GM18498 (cell line): ENCODE results near the gene PNMA6E.

Source experiments
- ATAC-seq: cut with Tn5 transposase; IDR thresholded peaks from one replicate; pipeline ENCODE4 v1.9.1; 2021; ENCODE audit warnings: mild to moderate bottlenecking, moderate library complexity; ENCODE audit not compliant: unreplicated experiment

PNMA6E gene

DNA sequence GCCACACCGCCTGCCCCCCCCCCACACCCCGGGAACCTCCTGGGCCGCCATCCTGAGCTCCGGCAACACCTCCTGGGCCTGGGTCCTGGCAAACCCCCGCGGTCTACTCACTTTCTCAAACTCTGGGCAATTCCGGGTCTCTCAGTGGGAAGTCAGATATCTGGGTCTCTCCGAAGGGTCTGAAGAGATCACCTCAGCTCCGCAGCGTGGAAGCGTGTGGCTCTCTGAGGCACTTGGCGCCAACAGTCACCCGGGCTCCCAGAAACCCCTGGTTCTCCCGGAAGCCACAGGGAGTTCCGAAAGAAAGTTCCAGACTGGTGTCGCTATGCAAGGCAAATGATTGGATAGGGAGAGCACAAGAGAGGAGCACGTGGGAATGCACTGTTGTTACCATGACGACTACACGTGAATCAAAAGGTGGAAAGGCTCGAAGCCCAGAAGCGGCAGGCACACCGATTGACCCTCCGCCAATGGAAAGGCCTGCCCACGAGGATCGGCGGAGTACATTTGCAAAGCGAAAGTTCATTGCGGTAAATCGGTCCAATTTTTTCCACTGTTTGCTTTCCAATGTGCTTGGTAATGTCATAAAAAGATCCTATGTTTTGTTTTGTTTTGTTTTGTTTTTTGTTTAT lies at the start of gene PNMA6E:
PNMA6E (minus strand) TSS at position 218 of the 632 bp plus-strand sequence. CDS start 2,501 bp downstream, outside the sequence.
- ATAC-seq, result no peak

DNA sequence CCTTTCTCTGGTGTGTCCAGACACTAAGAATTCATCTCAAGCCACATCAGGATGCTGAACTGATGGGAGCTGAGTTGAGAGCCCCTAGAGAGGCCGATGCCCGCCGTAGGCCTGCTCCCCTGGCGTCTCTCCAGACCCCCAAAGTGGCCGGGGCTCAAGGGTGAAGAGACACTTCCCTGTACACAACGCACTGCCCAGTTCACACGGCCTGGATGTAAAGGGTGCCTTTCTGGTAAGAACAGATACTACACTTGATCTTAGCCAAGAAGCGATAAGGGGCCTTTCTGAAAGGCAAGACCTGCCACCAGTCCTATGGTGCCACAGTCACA lies 49.8 kb upstream of the PNMA6E start:
- no peak for ATAC-seq

DNA sequence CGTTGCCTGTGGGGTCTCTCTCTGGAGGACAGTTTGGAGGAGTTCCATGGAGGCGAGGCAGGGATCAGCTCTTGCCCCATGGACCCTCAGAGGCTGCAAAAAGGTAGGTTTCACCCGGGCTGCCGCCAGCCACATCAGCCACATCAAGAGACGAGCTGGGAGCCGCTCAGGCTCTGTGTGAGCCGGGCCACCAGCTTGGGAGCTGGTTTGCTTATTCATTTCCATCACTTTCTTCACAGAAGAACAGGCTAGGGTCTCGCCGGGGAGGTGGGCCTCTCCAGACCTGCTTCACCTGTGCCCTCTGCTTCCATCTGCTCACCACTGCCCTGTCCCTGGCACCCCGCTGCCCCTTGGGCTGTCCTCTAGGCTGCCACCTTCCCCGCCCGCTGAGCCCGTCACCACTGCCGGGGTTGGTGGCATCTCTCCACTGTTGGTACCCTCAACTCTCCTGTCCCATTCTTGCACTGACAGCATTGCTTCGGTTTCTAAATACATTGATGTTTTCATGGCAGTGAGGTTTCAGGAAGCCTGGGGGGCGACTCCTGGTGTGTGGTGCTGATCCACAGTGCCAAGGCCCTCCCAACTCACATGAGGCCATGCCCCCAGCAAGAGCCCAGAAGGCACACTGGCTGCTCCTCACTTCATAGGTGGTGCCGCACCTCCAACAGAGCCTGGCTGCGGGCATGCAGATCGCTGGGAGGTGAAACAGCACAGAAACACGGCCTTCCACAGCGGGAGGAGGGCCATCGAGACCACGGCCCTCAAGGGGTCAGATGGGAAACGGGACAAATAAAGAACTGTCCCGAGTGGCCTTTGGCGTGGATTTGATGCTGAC lies 49.2 kb upstream of the PNMA6E start:
- no peak for ATAC-seq

DNA sequence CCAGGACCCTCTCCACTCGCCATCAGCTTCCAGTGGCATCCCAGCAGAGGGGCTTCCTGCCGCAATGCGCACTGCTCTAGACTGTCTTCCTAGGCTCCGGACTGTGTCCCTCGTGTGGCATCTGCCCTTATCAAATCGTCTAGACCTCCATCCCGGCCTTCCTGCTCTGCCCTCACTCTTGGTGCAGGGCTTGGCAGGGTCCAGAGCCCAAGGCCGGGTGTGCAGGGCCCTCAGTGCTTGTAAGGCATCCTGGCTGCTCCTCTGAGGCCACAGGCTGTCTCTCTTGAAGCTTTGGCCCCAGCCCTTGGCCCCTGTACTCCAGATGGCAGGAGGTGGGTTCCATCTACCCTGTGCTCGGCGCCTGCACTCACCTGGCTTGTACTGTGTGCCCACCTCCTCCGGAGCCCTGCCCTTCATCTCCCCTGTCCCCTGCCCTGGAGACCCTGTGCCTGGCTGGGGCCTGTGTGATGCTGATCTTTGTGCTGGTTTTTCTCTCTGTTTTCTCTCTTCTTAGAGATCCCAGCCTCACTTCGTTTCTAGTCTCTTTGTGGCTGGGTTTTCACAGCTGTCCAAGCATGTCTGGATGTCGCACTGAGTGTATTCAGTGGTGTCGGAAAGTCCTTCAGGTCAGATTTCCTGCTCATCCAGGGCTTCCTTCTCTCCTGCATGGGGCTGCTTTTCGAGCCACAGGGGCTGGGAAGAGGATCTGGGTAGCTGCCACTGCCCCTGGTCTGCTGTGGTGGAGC lies 48.4 kb upstream of the PNMA6E start:
- ATAC-seq, result no peak

DNA sequence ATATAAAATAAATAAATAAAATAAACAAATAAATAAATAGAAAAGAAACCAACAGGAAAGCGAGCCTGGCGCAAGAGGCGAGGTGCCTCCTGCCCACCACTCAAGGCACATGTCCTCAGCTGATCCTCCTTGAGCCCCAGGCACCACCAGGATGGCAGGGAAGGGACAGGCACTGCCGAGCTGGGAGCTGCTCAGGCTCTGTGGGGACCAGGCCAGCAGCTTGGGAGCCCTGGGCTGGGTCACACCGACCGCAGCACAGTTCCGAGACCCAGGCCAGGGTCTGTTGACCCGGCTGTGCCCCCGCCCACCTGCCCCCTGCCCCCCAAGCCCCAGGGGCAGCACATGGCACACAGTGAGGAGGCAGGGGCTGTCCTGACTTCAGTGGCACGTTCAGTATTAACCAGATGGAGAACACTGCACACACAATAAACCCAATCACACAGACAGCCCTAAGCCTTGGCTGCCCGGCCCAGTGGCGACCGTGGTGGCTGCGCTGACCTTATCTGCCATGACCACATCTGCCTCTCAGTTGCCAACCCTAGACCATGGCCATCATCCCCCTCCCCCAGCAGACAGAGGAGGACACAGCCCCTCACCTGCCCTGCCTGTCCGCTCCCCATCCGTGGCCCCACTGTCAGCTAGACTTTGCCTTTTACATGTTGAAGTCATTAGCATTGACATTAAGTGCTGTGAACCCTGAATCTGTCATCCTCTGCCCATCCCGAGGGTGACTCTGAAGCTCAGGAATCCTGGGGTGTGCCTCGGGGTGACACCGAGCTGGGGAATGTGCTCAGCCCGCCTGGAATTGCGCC lies 47.6 kb upstream of the PNMA6E start:
- no peak for ATAC-seq

DNA sequence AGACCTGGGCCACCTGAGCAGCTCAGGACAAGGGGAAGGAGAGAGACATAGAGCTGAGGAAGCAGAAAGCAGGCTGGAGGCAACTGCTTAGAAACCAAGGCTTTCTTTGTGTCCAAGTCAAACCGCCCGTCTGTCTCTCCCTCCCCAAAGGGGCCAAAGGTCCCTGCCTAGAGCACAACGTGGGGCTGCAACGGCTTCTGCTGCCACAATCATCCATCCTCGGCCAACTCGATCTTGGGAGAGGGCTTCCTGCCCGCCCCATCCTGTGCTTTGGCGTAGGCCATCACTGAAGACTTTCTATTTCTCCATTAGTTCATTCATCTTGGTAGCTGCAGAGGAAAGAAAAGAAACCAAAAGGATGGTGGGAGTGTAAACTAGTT lies 46.4 kb upstream of the PNMA6E start:
- ATAC-seq, result no peak

DNA sequence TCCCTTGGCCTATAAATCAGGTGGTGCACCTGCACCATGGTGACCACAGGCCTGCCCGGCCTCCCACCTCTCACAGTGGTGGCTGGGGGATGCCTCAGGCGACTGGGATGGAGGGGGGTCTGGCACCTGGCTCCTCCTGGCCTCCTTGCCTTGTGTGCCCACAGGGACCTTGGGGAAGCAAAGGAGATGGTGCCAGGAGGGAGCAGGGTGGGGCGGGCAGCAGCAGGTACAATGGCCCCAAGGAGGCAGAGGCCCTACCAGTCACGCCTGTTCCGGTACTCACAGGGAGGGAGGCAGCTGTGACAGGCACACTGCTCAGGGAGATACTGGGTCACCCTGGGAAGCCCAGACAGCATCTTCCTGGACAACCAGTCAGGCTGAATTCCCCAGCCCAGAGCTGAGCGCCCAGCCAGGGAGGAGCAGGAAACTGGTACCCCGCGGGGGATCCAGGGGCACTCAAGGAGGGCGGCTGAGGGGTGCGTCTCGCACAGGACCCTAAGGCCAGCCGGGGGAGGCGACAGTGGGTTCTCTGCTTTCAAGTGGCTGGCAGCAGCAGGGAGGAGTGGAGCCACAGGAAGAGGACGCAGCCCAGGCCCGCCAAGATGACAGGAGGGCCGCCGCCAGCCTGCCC lies 45.9 kb upstream of the PNMA6E start:
- no peak for ATAC-seq

DNA sequence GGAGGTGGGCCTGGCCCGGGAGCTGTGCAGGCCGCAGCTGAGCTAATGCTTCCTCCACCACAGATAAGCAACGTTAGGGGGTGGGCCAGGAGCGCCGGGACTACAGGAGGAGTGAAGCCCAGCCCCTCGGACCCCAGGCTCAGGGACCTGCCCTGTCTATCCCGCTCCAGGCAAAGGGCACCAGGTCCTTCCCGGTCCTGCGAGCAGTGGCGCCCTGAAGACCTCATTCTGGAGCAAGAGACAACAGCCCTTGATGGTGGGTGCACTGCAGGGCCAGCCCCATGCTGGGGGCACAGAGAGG lies 45.4 kb upstream of the PNMA6E start:
- ATAC-seq, result no peak

DNA sequence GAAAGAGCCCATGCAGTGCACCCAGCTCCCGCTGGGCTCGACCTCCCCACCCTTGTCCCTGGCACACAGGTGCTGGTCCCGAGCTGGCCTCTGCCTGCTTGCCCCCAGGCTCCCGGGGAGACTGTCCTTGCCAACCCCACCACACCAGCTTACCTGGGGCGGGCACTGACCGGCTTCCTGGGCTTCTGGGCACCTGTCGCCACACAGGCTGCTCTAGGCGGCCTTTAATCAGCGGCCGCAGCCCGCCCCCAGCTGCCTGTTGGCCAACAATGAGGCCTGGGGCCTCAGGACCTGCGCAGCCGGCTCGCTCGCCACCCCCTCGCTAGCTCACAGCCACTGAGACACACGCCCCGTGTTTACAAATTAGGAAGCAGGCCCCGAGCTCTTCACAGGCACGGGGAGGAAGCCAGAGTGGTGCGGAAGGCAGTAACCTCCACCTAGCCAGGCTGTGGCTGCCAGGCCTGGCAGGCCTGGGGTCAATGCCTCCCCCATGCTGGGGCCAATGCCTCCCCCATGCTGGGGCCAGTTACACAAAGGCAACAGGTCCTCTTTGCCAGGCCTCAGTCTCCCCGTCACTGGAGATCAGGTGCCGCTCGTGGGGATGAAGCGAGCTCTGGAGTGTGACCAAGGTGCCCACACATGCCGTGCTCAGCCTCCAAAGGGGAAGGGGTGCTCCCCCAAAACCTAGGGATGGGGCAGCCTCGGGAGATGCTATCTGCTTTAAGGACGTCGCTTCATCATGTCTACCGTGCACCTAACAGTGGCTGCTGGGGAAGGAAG lies 44.9 kb upstream of the PNMA6E start, which contains the start of gene TREX2:
TREX2 (minus strand) TSS at position 201 of the 780 bp plus-strand sequence. CDS start 626 bp downstream, outside the sequence.
- ATAC-seq, result no peak

DNA sequence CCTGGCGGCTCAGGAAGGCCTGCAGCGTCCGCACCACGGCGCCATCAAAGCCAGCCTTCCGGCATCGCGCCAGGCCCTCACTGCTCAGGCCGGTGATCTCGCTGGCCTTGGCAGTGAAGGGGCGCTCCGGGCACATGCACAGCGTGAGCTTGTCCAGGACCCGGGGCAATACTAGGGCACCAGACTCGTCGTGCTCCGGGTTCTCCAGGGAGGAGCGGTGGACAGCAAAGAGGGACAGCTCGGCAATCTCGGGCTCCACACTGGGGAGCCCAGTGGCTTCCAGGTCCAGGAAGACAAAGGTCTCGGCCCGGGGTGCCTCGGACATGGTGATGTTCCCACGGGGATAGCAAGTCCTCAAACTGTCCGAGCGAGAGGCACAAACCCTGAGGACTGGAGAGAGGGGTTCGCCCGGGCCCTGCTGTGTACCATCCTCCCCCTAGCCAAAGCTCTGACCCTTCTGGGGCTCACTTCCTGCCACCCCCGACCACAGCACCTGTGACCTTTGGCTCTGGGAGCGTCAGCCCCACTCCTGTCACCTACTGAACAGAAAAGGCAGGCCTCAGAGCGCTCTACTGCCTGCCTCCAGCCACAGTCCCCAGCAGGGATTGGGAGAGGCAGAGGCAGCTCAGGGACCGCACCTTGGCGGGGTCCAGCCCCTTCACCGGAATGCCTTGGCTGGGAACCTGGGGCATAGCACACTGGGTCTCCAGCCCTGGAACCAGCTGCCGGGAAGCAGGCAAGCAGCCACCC lies 44.1 kb upstream of the PNMA6E start:
- no peak for ATAC-seq

DNA sequence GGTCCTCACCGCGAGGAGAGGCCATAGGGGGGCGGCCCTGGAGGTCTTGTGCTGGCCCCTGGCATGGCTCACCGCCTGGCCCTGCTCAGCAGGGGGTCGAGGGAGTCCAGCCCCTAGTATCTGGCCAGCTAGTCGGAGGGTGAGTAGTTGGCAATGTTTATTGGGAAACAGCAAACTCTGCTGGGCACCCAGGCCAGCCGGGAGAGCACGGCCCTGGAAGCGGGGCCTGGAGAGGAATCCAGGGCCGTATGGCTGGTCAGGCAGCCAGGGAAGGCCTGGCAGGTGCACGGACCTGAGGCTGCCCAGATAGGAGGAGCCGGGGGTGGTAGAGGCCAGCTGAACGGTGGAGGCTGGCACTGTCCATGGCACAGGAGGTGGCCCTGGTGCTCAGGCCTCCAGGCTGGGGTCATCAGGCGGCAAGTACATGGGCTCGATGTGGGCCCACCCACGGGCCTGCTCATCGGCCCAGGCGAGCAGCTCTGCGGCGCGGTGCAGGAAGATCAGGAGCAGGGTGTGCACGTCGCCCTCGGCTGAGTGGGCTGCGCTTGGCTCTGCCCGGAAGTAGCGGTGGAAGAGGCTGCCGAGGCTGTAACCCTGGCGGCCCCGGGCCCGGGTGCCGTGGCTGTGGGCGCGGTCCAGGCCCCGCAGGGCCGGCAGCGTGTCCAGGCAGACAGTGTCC lies 43.3 kb upstream of the PNMA6E start:
- no peak for ATAC-seq

DNA sequence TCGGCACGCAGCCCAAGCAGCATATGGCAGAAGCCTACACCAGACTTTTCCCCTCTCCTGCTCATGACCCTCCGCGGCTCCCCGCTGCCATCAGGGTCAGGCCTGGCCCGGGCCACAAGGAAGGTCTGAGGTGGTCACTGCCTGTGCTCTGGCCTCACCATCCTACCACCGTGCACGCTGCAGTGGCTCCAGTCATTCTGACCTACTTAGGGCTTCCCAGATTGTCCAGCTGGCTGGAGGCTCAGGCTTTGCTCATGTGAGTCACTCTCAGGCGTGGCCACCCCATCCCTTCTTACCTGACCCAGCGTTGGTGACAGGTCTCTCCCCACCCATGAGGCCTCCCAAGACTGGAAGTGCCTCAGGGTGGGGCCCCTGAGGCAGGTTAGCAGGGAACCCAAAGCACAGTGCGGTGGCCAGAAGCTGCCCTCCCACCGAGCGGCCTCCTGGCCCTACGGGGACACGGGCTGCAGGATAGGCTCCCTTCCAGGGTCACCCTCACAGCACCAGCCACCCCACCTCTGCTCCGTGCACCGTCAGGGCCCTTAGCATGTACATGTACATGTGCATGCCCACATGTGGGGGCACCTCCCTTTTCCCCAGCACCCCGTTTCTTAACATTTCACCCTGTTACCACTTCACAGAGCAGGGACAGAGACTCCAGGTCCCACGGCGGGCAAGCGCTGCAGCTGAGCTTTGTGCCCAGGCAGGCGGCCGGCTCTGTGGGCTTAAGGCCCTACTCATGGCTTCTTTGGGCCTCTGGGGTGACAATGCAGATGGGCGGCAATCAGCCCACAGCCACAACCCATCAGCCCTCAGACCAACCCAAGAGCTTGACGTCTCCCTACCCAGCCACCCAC lies 42.6 kb upstream of the PNMA6E start:
- no peak for ATAC-seq

DNA sequence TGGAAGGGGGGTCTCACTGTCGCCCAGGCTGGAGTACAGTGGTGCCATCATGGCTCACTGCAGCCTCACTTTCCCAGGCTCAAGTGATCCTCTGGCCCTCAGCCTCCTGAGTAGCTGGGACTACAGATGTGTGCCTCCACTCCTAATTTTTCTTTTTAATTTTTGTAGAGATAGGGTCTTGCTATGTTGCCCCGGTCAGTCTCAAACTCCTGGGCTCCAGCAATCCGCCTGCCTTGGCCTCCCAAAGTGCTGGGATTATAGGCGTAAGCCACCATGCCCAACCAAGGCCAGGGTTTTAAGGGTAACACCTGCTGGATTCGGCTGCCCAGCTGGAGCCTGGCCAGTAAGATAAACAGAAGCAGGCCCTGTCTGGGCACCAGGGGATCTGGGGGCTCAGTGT lies 41.3 kb upstream of the PNMA6E start:
- no peak for ATAC-seq

DNA sequence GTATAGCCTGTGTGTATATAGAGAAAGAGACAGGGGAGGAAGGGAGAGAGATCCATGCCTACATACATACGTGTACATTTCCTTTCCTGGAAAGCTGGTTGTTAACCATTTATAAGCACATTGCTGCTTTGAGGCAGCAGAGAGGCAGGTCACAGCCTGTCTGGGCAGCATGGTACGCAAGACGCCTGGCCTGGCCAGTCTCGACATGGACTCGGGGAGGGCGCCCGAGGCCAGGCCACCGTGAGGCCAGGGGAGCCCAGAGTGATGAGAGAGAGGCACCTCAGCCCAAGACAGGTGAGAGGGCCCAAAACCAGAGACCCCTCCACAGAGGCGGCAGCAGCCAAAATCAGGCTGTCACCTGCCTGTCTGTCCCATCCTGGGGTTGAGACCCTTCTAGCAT lies 40.8 kb upstream of the PNMA6E start:
- no peak for ATAC-seq

DNA sequence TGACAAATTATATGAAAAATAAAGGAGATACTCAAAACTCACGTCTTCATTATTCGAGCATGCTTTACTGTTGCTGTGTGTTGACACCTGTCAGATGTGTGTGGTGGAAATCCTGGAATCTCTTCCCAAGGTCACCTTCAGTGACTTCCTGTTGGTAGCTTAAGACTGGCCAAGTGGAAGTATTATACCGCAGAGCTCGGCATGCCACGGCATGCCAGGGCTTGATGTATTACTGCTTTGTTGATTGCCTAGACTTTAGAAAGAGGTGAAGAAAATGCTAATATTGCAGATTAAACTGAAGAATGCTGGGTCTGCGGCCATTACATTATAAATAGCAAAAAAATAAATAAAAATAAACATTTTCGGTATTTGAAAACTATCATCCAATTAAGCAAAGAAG lies 40.1 kb upstream of the PNMA6E start:
- ATAC-seq, result no peak

DNA sequence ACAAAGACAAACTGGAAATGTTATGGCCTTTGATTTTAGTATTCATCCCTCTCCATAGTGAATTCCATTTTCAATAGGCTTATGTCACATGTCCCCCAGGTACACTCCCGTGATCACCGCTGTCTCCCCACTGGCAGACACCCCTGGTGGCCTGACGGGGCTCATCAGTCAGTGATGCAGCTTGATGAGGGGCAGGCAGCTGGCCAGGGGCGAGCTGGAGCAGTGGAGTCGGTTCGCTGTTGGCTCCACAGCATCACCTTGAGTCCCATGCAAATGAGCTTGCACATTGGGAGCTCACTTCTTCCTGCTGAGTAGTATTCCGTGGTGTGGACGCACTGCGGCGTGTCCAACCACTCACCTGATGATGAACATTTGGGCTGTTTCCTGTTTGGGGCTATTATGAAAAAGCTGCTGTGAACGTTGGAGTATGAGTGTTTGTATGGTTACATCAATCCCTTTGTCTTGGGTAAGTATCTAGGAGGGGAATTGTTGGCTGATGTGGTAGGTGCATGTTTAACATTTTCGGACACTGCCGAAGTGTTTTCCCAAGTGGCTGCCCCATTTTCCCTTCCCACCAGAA lies 39.5 kb upstream of the PNMA6E start:
- no peak for ATAC-seq

DNA sequence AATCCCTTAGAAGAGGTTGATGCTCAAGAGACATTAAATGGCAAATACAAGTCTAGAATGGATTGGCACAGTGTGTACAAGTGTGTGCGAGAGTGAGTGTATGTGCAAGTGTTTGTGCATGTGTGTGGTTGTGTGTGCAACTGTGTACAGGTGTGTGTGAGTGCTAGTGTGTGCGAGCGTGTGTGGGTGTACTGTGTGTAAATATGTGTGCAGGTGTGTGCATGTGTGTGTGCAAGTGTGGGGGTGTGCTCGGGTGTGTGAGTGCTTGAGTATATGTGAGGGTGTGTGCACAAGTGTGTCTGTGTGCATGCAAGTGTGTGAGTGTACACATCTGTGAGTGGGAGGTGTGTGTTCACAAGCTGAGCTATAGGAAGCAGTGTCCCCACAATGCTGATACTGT lies 38.8 kb upstream of the PNMA6E start:
- ATAC-seq, result no peak
